CD4-positive, CD25-positive, alpha-beta regulatory T cell (primary cell): ENCODE measurements around the gene STON2. TPM values are rescaled to one million over a fixed set of nuclear protein-coding genes. Genes with fewer than 3 reads are reported as not detected.
"Not testable (repeated sequence)": the region's sequence is repeated elsewhere in the genome, so short reads cannot be mapped to it uniquely, and the experiment has no call there.

Experiments used
- ATAC-seq, 2 donors: fragments of 150-1000 bp; cut with Tn5 transposase; one replicate each; pipeline ENCODE4 v1.10.0; 2021; ENCODE audit warnings: low read depth in 2 of 2, moderate number of reproducible peaks in 2 of 2, moderate library complexity in 1 of 2
- DNase-seq, 3 donors: peaks; one replicate each; pipeline versions ENCODE4 v3.0.0 to v3.0.0-alpha.2; 2012 to 2022; ENCODE audit warnings: mixed read lengths in 1 of 3
- H3K27ac ChIP-seq: one replicate; pipeline ENCODE4 v1.7.0; 2013; ENCODE audit warnings: mild to moderate bottlenecking, low read length; ENCODE audit not compliant: insufficient read depth, poor library complexity, severe bottlenecking
- H3K27me3 ChIP-seq: one replicate; pipeline ENCODE4 v1.7.0; 2013; ENCODE audit warnings: low read length; ENCODE audit not compliant: control insufficient read depth, insufficient read depth
- H3K36me3 ChIP-seq: one replicate; pipeline ENCODE4 v1.7.0; 2013; ENCODE audit warnings: mild to moderate bottlenecking, low read length, moderate library complexity; ENCODE audit not compliant: control insufficient read depth, insufficient read depth
- H3K4me1 ChIP-seq: 2 replicates; pipeline ENCODE4 v1.7.0; 2013; ENCODE audit warnings: mild to moderate bottlenecking, low read length; ENCODE audit not compliant: insufficient read depth, control insufficient read depth, poor library complexity, severe bottlenecking
- H3K4me3 ChIP-seq: one replicate; pipeline ENCODE4 v1.7.0; 2013; ENCODE audit warnings: low read depth, mild to moderate bottlenecking, low read length, moderate library complexity
- H3K9me3 ChIP-seq, 2 experiments: 1 replicate in 1 of 2; 2 replicates in 1 of 2; pipeline ENCODE4 v1.7.0; 2013; ENCODE audit warnings: low read length in 2 of 2, mild to moderate bottlenecking in 1 of 2, moderate library complexity in 1 of 2; ENCODE audit not compliant: control insufficient read depth in 2 of 2
- H3K27ac Mint-ChIP-seq, 3 donors: one replicate each; pipeline ENCODE4 v1.8.0; 2020 to 2022; ENCODE audit warnings: mild to moderate bottlenecking in 3 of 3, mixed read lengths in 3 of 3, moderate library complexity in 2 of 3
- H3K27me3 Mint-ChIP-seq: one replicate; pipeline ENCODE4 v1.8.0; 2022; ENCODE audit warnings: mild to moderate bottlenecking, mixed read lengths
- H3K36me3 Mint-ChIP-seq: one replicate; pipeline ENCODE4 v1.8.0; 2020; ENCODE audit warnings: mixed read lengths
- H3K4me1 Mint-ChIP-seq, 4 donors: one replicate each; pipeline ENCODE4 v1.8.0; 2020 to 2022; ENCODE audit warnings: mixed read lengths in 4 of 4, mild to moderate bottlenecking in 1 of 4
- H3K4me3 Mint-ChIP-seq, 4 donors: one replicate each; pipeline ENCODE4 v1.8.0; 2020 to 2022; ENCODE audit warnings: mild to moderate bottlenecking in 4 of 4, mixed read lengths in 4 of 4, moderate library complexity in 3 of 4
- H3K9me3 Mint-ChIP-seq, 7 donors: one replicate each; pipeline ENCODE4 v1.8.0; 2020 to 2022; ENCODE audit warnings: mixed read lengths in 7 of 7, mild to moderate bottlenecking in 3 of 7, moderate library complexity in 2 of 7
- polyA plus RNA-seq, 4 donors: library from polyadenylated mRNA; unstranded; fragments of 300-500 nt; fragmentation: Illumina TruSeq; gene quantifications; one replicate each; pipeline ENCODE4 v1.2.3, GENCODE V29; 2021
- total RNA-seq: library from RNA; stranded (reverse); gene quantifications from one replicate; pipeline ENCODE4 v1.2.3, GENCODE V29; 2022

Gene STON2
- total and polyA plus RNA-seq, 5 donors from 2014 or later: 4.4 TPM; not detected in 4

DNA sequence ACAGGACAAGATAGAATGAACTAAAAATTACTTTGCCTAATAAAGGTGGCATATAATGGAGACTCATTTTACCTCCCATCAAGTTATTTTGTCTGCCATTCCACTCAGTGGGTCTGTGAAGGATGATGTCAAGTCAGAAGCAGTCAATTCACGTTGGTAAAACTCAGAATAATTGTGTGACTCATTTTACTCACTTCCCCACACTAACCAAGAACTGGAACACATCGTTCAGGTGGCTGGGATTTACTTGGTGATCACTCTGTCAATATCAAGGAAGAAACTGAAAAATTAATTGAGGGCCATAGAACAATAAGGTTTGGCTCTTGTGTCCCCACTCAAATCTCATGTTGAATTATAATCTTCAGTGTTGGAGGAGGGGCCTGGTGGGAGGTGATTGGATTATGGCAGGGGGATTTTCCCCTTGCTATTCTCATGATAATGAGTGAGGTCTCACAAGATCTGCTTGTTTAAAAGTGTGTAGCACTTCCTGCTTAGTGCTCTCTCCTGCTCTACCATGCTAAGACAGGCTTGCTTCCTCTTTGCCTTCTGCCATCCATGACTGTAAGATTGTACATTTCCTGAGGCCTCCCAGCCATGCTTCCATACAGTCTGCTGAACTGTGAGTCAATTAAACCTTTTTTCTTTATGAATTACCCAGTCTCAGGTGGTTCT lies 143.7 kb downstream of the STON2 start:
- Histone ChIP-seq H3K27ac (no peak overlapping the region), H3K27me3 (peaks cover 5% of the 10 kb centered on the region), H3K4me3 (no peak overlapping the region), H3K4me1 (no peaks in the 10 kb centered on the region), H3K36me3 (no peaks in the 10 kb centered on the region), H3K9me3 (no peaks in the 10 kb centered on the region)
- no peak for DNase-seq
- Mint-ChIP-seq H3K4me1 (no peaks in the 10 kb centered on the region), H3K36me3 (no peaks in the 10 kb centered on the region), H3K27ac (no peak overlapping the region), H3K4me3 (no peak overlapping the region), H3K27me3 (peaks cover 9% of the 10 kb centered on the region), H3K9me3 (no peaks in the 10 kb centered on the region)
- peak in 1 of 2 donors; percentile 28 for ATAC-seq

- Mint-ChIP-seq H3K4me1 (no peaks in the 10 kb centered on the region), H3K4me3 (no peak overlapping the region), H3K36me3 (no peaks in the 10 kb centered on the region), H3K9me3 (no peaks in the 10 kb centered on the region), H3K27ac (no peak overlapping the region), H3K27me3 (peaks cover 9% of the 10 kb centered on the region)
- no peak for DNase-seq
- H3K4me1 ChIP-seq: no peaks in the 10 kb centered on the region
- H3K4me3 ChIP-seq: no peak overlapping the region
- peaks cover 5% of the 10 kb centered on the region for H3K27me3 ChIP-seq
- ATAC-seq: no peak
- H3K27ac ChIP-seq: no peak overlapping the region
- no peaks in the 10 kb centered on the region for H3K36me3 ChIP-seq
- H3K9me3 ChIP-seq: no peaks in the 10 kb centered on the region
These were observed 147.8 kb downstream of the STON2 start for GRCh38 chr14:81252278-81252677.

- DNase-seq: no peak
- H3K27me3 Mint-ChIP-seq: peaks cover 10% of the 10 kb centered on the region
- ATAC-seq: no peak
- H3K4me3 Mint-ChIP-seq: no peak overlapping the region
- no peaks in the 10 kb centered on the region for H3K36me3 Mint-ChIP-seq
- Histone ChIP-seq H3K27me3 (peaks cover 2% of the 10 kb centered on the region), H3K27ac (no peak overlapping the region), H3K4me1 (no peaks in the 10 kb centered on the region), H3K4me3 (no peak overlapping the region), H3K9me3 (peaks cover 0 to 5% of the 10 kb centered on the region in 2 experiments), H3K36me3 (no peaks in the 10 kb centered on the region)
- H3K27ac Mint-ChIP-seq: no peak overlapping the region
- no peaks in the 10 kb centered on the region for H3K4me1 Mint-ChIP-seq
- peaks cover 0 to 12% (median 2%) of the 10 kb centered on the region in 7 donors for H3K9me3 Mint-ChIP-seq
These were observed 152.8 kb downstream of the STON2 start for GRCh38 chr14:81247271-81247766.

GRCh38 chr14:81246461-81247270 lies 153.5 kb downstream of the STON2 start:
- Mint-ChIP-seq H3K27me3 (peaks cover 16% of the 10 kb centered on the region), H3K27ac (no peak overlapping the region), H3K4me3 (no peak overlapping the region), H3K4me1 (no peaks in the 10 kb centered on the region), H3K36me3 (no peaks in the 10 kb centered on the region), H3K9me3 (peaks cover 0 to 13% (median 2%) of the 10 kb centered on the region in 7 donors)
- DNase-seq (peak in 1 of 3 donors; percentile 33), ATAC-seq (no peak)
- Histone ChIP-seq H3K27ac (no peak overlapping the region), H3K9me3 (peaks cover 0 to 5% of the 10 kb centered on the region in 2 experiments), H3K4me1 (no peaks in the 10 kb centered on the region), H3K4me3 (no peak overlapping the region), H3K27me3 (peaks cover 2% of the 10 kb centered on the region), H3K36me3 (no peaks in the 10 kb centered on the region)

DNA sequence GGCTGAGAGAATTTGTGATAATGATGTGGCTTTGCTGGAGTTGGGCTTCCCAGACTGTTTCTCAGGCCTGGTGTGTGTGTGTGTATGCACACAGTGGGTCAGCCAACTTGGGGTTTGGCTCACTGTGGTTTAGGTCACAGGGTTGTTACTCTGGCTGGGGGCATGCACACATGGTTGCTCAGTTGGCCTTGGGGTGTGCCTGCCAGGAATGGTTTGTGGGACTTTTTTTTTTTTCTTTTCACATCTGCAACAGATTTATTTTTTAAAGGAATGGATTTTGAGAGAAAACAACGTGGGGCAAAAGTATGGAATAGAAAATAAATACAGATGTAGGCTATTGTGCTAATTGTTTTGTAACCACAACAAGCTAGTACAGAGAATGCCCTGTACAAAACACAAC lies 154.4 kb downstream of the STON2 start:
- H3K27me3 ChIP-seq: peaks cover 2% of the 10 kb centered on the region
- Mint-ChIP-seq H3K9me3 (peaks cover 0 to 13% (median 5%) of the 10 kb centered on the region in 7 donors), H3K4me1 (no peaks in the 10 kb centered on the region), H3K27me3 (peaks cover 22% of the 10 kb centered on the region), H3K36me3 (no peaks in the 10 kb centered on the region), H3K27ac (no peak overlapping the region), H3K4me3 (no peak overlapping the region)
- H3K4me3 ChIP-seq: no peak overlapping the region
- no peaks in the 10 kb centered on the region for H3K4me1 ChIP-seq
- no peak for DNase-seq
- H3K9me3 ChIP-seq: peaks cover 0 to 5% of the 10 kb centered on the region in 2 experiments
- no peak for ATAC-seq
- H3K36me3 ChIP-seq: no peaks in the 10 kb centered on the region
- no peak overlapping the region for H3K27ac ChIP-seq

DNA sequence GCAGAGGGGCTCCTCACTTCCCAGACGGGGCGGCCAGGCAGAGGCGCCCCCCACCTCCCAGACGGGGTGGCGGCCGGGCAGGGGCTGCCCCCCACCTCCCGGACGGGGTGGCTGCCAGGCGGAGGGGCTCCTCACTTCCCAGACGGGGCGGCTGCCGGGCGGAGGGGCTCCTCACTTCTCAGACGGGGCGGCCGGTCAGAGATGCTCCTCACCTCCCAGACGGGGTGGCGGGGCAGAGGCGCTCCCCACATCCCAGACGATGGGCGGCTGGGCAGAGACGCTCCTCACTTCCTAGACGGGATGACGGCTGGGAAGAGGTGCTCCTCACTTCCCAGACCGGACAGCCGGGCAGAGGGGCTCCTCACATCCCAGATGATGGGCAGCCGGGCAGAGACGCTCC lies 155.7 kb downstream of the STON2 start:
- H3K4me1 ChIP-seq, H3K4me1 Mint-ChIP-seq, H3K27ac ChIP-seq, H3K27me3 ChIP-seq, H3K36me3 Mint-ChIP-seq, DNase-seq, H3K4me3 Mint-ChIP-seq, H3K4me3 ChIP-seq, H3K27ac Mint-ChIP-seq, H3K36me3 ChIP-seq, ATAC-seq, H3K9me3 ChIP-seq: not testable (repeated sequence)
- Mint-ChIP-seq H3K9me3 (peaks cover 0 to 13% (median 5%) of the 10 kb centered on the region in 7 donors), H3K27me3 (peaks cover 34% of the 10 kb centered on the region)

- Histone ChIP-seq H3K36me3 (no peaks in the 10 kb centered on the region), H3K4me3 (no peak overlapping the region), H3K27ac (no peak overlapping the region), H3K4me1 (no peaks in the 10 kb centered on the region), H3K9me3 (peaks cover 0 to 5% of the 10 kb centered on the region in 2 experiments), H3K27me3 (peaks cover 2% of the 10 kb centered on the region)
- DNase-seq: no peak
- H3K27ac Mint-ChIP-seq: no peak overlapping the region
- H3K4me3 Mint-ChIP-seq: no peak overlapping the region
- no peak for ATAC-seq
- H3K27me3 Mint-ChIP-seq: peaks cover 36% of the 10 kb centered on the region
- H3K36me3 Mint-ChIP-seq: no peaks in the 10 kb centered on the region
- H3K4me1 Mint-ChIP-seq: no peaks in the 10 kb centered on the region
- peaks cover 0 to 13% (median 5%) of the 10 kb centered on the region in 7 donors for H3K9me3 Mint-ChIP-seq
These were observed 156.6 kb downstream of the STON2 start for GRCh38 chr14:81243499-81243898.
